Subcutaneous abdominal adipose tissue (tissue), 5 donors: ENCODE results near the gene DNAJC13.

Experiments
- H3K27ac ChIP-seq: one replicate; pipeline ENCODE4 v1.7.0; 2013; ENCODE audit warnings: low read depth, mild to moderate bottlenecking, inconsistent platforms, low read length, moderate library complexity
- H3K27me3 ChIP-seq, 5 donors: one replicate each; pipeline ENCODE4 v1.7.0; 2013; ENCODE audit warnings: low read length in 5 of 5, inconsistent platforms in 1 of 5; ENCODE audit not compliant: control insufficient read depth in 5 of 5, insufficient read depth in 4 of 5
- H3K36me3 ChIP-seq, 5 donors: one replicate each; pipeline ENCODE4 v1.7.0; 2013; ENCODE audit warnings: low read length in 5 of 5; ENCODE audit not compliant: control insufficient read depth in 5 of 5, insufficient read depth in 5 of 5
- H3K4me1 ChIP-seq, 5 donors: one replicate each; pipeline ENCODE4 v1.7.0; 2013; ENCODE audit warnings: low read length in 5 of 5, mild to moderate bottlenecking in 3 of 5, moderate library complexity in 1 of 5; ENCODE audit not compliant: control insufficient read depth in 5 of 5, insufficient read depth in 5 of 5
- H3K4me3 ChIP-seq, 5 donors: one replicate each; pipeline ENCODE4 v1.7.0; 2013; ENCODE audit warnings: low read length in 5 of 5, low read depth in 1 of 5
- H3K9ac ChIP-seq, 5 donors: one replicate each; pipeline ENCODE4 v1.7.0; 2013; ENCODE audit warnings: low read length in 5 of 5, mild to moderate bottlenecking in 4 of 5, moderate library complexity in 3 of 5
- H3K9me3 ChIP-seq, 5 donors: one replicate each; pipeline ENCODE4 v1.7.0; 2013; ENCODE audit warnings: low read length in 5 of 5; ENCODE audit not compliant: control insufficient read depth in 5 of 5
- donor health status: healthy.
- donor health status: healthy.
- donor health status: healthy.
- donor health status: healthy.
- donor health status: healthy.

The DNAJC13 gene

GRCh38 chr3:132422531-132422930 is 5.2 kb downstream of the DNAJC13 start:
- Histone ChIP-seq H3K9ac (no peak overlapping the region), H3K9me3 (no peaks in the 10 kb centered on the region), H3K27me3 (no peaks in the 10 kb centered on the region), H3K36me3 (peaks cover 0 to 2% (median 0%) of the 10 kb centered on the region in 5 donors), H3K27ac (no peak overlapping the region), H3K4me1 (peaks cover 0 to 29% (median 19%) of the 10 kb centered on the region in 5 donors), H3K4me3 (no peak overlapping the region)

GRCh38 chr3:132432639-132433038 is 15.3 kb downstream of the DNAJC13 start:
- H3K27me3 ChIP-seq, result no peaks in the 10 kb centered on the region
- no peaks in the 10 kb centered on the region for H3K4me1 ChIP-seq
- no peak overlapping the region for H3K9ac ChIP-seq
- no peaks in the 10 kb centered on the region for H3K9me3 ChIP-seq
- H3K4me3 ChIP-seq, result no peak overlapping the region
- H3K36me3 ChIP-seq, result peaks cover 0 to 12% (median 0%) of the 10 kb centered on the region in 5 donors
- no peak overlapping the region for H3K27ac ChIP-seq

GRCh38 chr3:132433121-132433520 is 15.8 kb downstream of the DNAJC13 start:
- no peak overlapping the region for H3K9ac ChIP-seq
- H3K4me1 ChIP-seq, result no peaks in the 10 kb centered on the region
- H3K27ac ChIP-seq, result no peak overlapping the region
- no peaks in the 10 kb centered on the region for H3K27me3 ChIP-seq
- H3K4me3 ChIP-seq, result no peak overlapping the region
- peaks cover 0 to 12% (median 2%) of the 10 kb centered on the region in 5 donors for H3K36me3 ChIP-seq
- no peaks in the 10 kb centered on the region for H3K9me3 ChIP-seq

- Histone ChIP-seq H3K9me3 (no peaks in the 10 kb centered on the region), H3K4me1 (no peaks in the 10 kb centered on the region), H3K36me3 (peaks cover 0 to 16% (median 2%) of the 10 kb centered on the region in 5 donors), H3K4me3 (no peak overlapping the region), H3K27me3 (no peaks in the 10 kb centered on the region), H3K27ac (no peak overlapping the region), H3K9ac (no peak overlapping the region)
These were observed 18.1 kb downstream of the DNAJC13 start for GRCh38 chr3:132435224-132435910.

GRCh38 chr3:132435911-132436425 is 18.7 kb downstream of the DNAJC13 start:
- Histone ChIP-seq H3K4me3 (no peak overlapping the region), H3K27me3 (no peaks in the 10 kb centered on the region), H3K36me3 (peaks cover 0 to 18% (median 2%) of the 10 kb centered on the region in 5 donors), H3K27ac (no peak overlapping the region), H3K9me3 (no peaks in the 10 kb centered on the region), H3K4me1 (no peaks in the 10 kb centered on the region), H3K9ac (no peak overlapping the region)

GRCh38 chr3:132443421-132443820 is 26.1 kb downstream of the DNAJC13 start:
- Histone ChIP-seq H3K36me3 (peaks cover 0 to 8% (median 0%) of the 10 kb centered on the region in 5 donors), H3K9me3 (no peaks in the 10 kb centered on the region), H3K4me1 (peaks cover 2 to 11% (median 5%) of the 10 kb centered on the region in 5 donors), H3K27me3 (no peaks in the 10 kb centered on the region), H3K27ac (no peak overlapping the region), H3K4me3 (no peak overlapping the region), H3K9ac (no peak overlapping the region)

GRCh38 chr3:132444383-132444782 is 27.1 kb downstream of the DNAJC13 start:
- no peaks in the 10 kb centered on the region for H3K27me3 ChIP-seq
- H3K36me3 ChIP-seq, result peaks cover 0 to 7% (median 0%) of the 10 kb centered on the region in 5 donors
- no peak overlapping the region for H3K4me3 ChIP-seq
- peaks cover 2 to 19% (median 12%) of the 10 kb centered on the region in 5 donors for H3K4me1 ChIP-seq
- no peaks in the 10 kb centered on the region for H3K9me3 ChIP-seq
- peak overlapping the region in 1 of 5 donors; percentile 56 for H3K9ac ChIP-seq
- H3K27ac ChIP-seq, result no peak overlapping the region

GRCh38 chr3:132445817-132446216 is 28.5 kb downstream of the DNAJC13 start:
- H3K4me1 ChIP-seq, result peaks cover 2 to 19% (median 12%) of the 10 kb centered on the region in 5 donors
- H3K27me3 ChIP-seq, result no peaks in the 10 kb centered on the region
- H3K9me3 ChIP-seq, result no peaks in the 10 kb centered on the region
- H3K4me3 ChIP-seq, result no peak overlapping the region
- no peak overlapping the region for H3K27ac ChIP-seq
- no peak overlapping the region for H3K9ac ChIP-seq
- peaks cover 0 to 1% (median under 1%) of the 10 kb centered on the region in 5 donors for H3K36me3 ChIP-seq

GRCh38 chr3:132448216-132448961 is 31.1 kb downstream of the DNAJC13 start:
- H3K9ac ChIP-seq, result peak overlapping the region in 1 of 5 donors; percentile 32
- peaks cover 10 to 16% (median 14%) of the 10 kb centered on the region in 5 donors for H3K36me3 ChIP-seq
- no peaks in the 10 kb centered on the region for H3K27me3 ChIP-seq
- peak overlapping the region; percentile 11 for H3K27ac ChIP-seq
- no peaks in the 10 kb centered on the region for H3K9me3 ChIP-seq
- H3K4me3 ChIP-seq, result no peak overlapping the region
- peaks cover 2 to 19% (median 12%) of the 10 kb centered on the region in 5 donors for H3K4me1 ChIP-seq

GRCh38 chr3:132456136-132456535 is 38.8 kb downstream of the DNAJC13 start:
- Histone ChIP-seq H3K9ac (no peak overlapping the region), H3K27ac (no peak overlapping the region), H3K27me3 (no peaks in the 10 kb centered on the region), H3K4me3 (no peak overlapping the region), H3K4me1 (no peaks in the 10 kb centered on the region), H3K9me3 (no peaks in the 10 kb centered on the region), H3K36me3 (peaks cover 56 to 76% (median 67%) of the 10 kb centered on the region in 5 donors)
